Osteoblast (primary cell): Measurements from ENCODE around the gene CHST11. TPM values are rescaled to one million over a fixed set of nuclear protein-coding genes. Genes with fewer than 3 reads are reported as not detected.

Experiments used
- DNase-seq: peaks from one replicate; pipeline ENCODE4 v3.0.0; 2011; ENCODE audit warnings: low spot score, mixed read lengths; ENCODE audit not compliant: insufficient read length; ENCODE audit errors: missing footprints
- H2AFZ ChIP-seq: 2 replicates; pipeline ENCODE4 v1.6.0; 2011; ENCODE audit warnings: mild to moderate bottlenecking, low read length
- H3K27ac ChIP-seq: 2 replicates; pipeline ENCODE4 v1.5.1; 2011; ENCODE audit warnings: mild to moderate bottlenecking, low read depth, low read length, moderate library complexity
- H3K27me3 ChIP-seq: 2 replicates; pipeline ENCODE4 v1.6.0; 2012; ENCODE audit warnings: mild to moderate bottlenecking, control low read depth, inconsistent platforms, low read length, moderate library complexity; ENCODE audit not compliant: insufficient read depth
- H3K36me3 ChIP-seq: 2 replicates; pipeline ENCODE4 v1.5.1; 2011; ENCODE audit warnings: mild to moderate bottlenecking, low read length, control low read depth, moderate library complexity; ENCODE audit not compliant: insufficient read depth
- H3K4me1 ChIP-seq: 2 replicates; pipeline ENCODE4 v1.5.1; 2011; ENCODE audit warnings: mild to moderate bottlenecking, low read length, control low read depth, moderate library complexity; ENCODE audit not compliant: insufficient read depth
- H3K4me2 ChIP-seq: 2 replicates; pipeline ENCODE4 v1.6.0; 2011; ENCODE audit warnings: mild to moderate bottlenecking, low read length; ENCODE audit not compliant: insufficient read depth
- H3K4me3 ChIP-seq: fragments of 200-600 bp; sonication (generic); 3 replicates; pipeline ENCODE4 v1.5.1; 2012; ENCODE audit warnings: mild to moderate bottlenecking, low read length, inconsistent platforms; ENCODE audit not compliant: insufficient read depth
- H3K79me2 ChIP-seq: 2 replicates; pipeline ENCODE4 v1.6.0; 2012; ENCODE audit warnings: mild to moderate bottlenecking, low read length, control low read depth, inconsistent platforms; ENCODE audit not compliant: insufficient read depth
- H3K9me3 ChIP-seq: 2 replicates; pipeline ENCODE4 v1.5.1; 2011; ENCODE audit warnings: low read depth, low read length, control low read depth
- H4K20me1 ChIP-seq: 2 replicates; pipeline ENCODE4 v1.6.0; 2012; ENCODE audit warnings: mild to moderate bottlenecking, low read length, control low read depth; ENCODE audit not compliant: insufficient read depth
- total RNA-seq: library from RNA; depleted of rRNA; stranded (reverse); fragments of >200 nt; gene quantifications from 2 replicates; pipeline ENCODE4 v1.2.3, GENCODE V29; 2012
- TF ChIP-seq, protein P1 (sequence below): IDR thresholded peaks from 2 replicates; pipeline ENCODE4 v1.5.1; 2011; ENCODE audit warnings: mild to moderate bottlenecking, low read depth, low read length, moderate library complexity; ENCODE audit errors: extremely low read depth

The CHST11 gene
- total RNA-seq, 1 donor = 24.6 TPM

DNA sequence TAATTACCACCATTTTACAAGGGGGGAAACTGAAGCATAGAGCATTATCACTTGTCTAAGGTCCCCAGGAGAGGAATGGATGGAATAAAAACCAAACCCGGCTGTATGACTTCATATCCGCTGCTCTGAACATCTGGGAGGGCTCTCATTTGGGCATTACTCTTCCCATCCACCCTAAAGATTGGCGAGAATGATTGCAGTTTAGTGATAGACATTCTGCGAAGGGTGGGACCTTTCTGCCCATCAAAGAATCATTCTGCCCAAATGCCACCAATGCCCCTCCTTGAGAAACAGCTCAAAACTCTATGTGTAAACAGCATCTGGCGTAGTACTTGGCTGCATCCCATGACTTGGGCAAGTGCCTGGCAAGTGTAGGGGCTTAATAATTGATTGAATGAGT, 11.6 kb downstream of the CHST11 start:
- Histone ChIP-seq H3K4me1 (peaks cover 7% of the 10 kb centered on the region), H4K20me1 (no peaks in the 10 kb centered on the region), H3K4me2 (no peak overlapping the region), H3K9me3 (no peaks in the 10 kb centered on the region), H3K79me2 (peaks cover 79% of the 10 kb centered on the region), H3K27me3 (no peaks in the 10 kb centered on the region), H3K36me3 (no peaks in the 10 kb centered on the region), H2AFZ (no peak overlapping the region), H3K27ac (no peak overlapping the region), H3K4me3 (no peak overlapping the region)
- DNase-seq = no peak
- TF ChIP-seq, protein P1, sequence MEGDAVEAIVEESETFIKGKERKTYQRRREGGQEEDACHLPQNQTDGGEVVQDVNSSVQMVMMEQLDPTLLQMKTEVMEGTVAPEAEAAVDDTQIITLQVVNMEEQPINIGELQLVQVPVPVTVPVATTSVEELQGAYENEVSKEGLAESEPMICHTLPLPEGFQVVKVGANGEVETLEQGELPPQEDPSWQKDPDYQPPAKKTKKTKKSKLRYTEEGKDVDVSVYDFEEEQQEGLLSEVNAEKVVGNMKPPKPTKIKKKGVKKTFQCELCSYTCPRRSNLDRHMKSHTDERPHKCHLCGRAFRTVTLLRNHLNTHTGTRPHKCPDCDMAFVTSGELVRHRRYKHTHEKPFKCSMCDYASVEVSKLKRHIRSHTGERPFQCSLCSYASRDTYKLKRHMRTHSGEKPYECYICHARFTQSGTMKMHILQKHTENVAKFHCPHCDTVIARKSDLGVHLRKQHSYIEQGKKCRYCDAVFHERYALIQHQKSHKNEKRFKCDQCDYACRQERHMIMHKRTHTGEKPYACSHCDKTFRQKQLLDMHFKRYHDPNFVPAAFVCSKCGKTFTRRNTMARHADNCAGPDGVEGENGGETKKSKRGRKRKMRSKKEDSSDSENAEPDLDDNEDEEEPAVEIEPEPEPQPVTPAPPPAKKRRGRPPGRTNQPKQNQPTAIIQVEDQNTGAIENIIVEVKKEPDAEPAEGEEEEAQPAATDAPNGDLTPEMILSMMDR = no peak

DNA sequence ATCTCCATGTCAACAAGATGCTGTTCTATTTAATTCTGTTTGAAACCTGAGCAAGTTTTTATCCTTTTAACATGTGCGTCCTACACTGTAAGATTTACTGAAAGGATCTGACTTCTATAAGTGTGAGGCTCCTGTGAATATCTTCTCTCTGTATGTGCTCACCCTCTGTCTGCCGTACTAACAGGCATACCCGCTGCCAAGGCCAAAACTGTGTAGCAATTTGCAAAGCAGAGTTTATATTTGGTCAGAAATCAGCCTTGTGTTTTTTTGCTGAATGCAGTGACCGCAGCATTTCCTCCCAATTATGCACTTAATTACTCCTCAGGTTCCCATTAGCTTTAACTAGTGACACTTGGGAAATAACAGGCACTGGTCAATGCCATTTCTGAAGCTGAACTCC, 12.3 kb downstream of the CHST11 start:
- Histone ChIP-seq H2AFZ (no peak overlapping the region), H3K4me3 (no peak overlapping the region), H3K27me3 (no peaks in the 10 kb centered on the region), H3K4me2 (no peak overlapping the region), H3K36me3 (no peaks in the 10 kb centered on the region), H3K9me3 (no peaks in the 10 kb centered on the region), H3K4me1 (peaks cover 13% of the 10 kb centered on the region), H3K27ac (no peak overlapping the region), H4K20me1 (no peaks in the 10 kb centered on the region), H3K79me2 (peaks cover 80% of the 10 kb centered on the region)
- TF ChIP-seq, protein P1 = no peak
- no peak for DNase-seq

DNA sequence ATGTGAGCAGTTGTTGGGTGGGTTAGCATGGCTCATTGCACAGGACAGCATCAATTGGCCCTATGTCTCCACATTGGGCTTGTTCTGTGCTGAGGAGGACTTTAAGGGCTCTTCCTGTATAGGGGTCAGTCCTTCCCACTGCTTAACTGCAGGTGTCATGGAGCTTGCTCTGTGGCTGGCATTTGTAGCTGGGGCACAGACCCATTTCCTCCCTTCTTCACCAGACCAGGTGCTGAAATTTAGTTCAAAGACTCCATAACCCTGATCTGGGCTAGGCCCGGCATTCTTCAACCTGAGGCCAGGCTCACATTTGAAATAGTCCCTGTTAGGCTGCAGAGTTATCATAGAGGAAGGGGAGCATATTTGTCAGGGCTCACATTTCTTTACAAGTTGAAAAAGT, 12.8 kb downstream of the CHST11 start:
- H3K27me3 ChIP-seq = no peaks in the 10 kb centered on the region
- no peak overlapping the region for H3K4me3 ChIP-seq
- H3K4me1 ChIP-seq = peaks cover 13% of the 10 kb centered on the region
- H3K27ac ChIP-seq = no peak overlapping the region
- H3K36me3 ChIP-seq = no peaks in the 10 kb centered on the region
- no peaks in the 10 kb centered on the region for H4K20me1 ChIP-seq
- no peaks in the 10 kb centered on the region for H3K9me3 ChIP-seq
- H2AFZ ChIP-seq = no peak overlapping the region
- H3K4me2 ChIP-seq = no peak overlapping the region
- DNase-seq = no peak
- TF ChIP-seq, protein P1 = no peak
- H3K79me2 ChIP-seq = peaks cover 79% of the 10 kb centered on the region

DNA sequence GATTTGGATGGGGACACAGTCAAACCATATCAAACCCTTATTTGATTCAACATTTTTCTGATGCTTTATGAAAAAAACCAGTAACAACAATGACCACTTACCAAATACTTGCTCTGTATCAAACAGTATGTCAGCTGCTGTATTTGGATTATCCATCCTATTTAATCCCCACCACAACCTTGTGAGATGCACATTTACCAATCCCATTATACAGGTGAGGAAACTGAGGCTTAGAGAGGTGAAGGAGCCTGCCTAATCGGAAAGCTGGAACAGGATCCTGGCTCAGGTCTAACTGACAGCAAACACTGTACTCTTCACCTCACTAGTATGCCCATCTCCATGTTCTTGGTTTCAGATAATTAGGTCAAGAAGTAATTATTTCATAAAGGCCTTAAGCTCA, 13.8 kb downstream of the CHST11 start:
- H3K27me3 ChIP-seq = no peaks in the 10 kb centered on the region
- no peak for DNase-seq

More for the DNA sequence above, 13.8 kb downstream of the CHST11 start:
- no peak overlapping the region for H2AFZ ChIP-seq
- H3K4me2 ChIP-seq = no peak overlapping the region
- H4K20me1 ChIP-seq = no peaks in the 10 kb centered on the region
- no peaks in the 10 kb centered on the region for H3K9me3 ChIP-seq
- H3K36me3 ChIP-seq = no peaks in the 10 kb centered on the region
- H3K4me3 ChIP-seq = no peak overlapping the region
- peaks cover 77% of the 10 kb centered on the region for H3K79me2 ChIP-seq
- peaks cover 13% of the 10 kb centered on the region for H3K4me1 ChIP-seq
- H3K27ac ChIP-seq = no peak overlapping the region
- TF ChIP-seq, protein P1 = no peak
